ENCODE measurements around the gene ENDOG. TPM values are rescaled to one million over a fixed set of nuclear protein-coding genes. Genes with fewer than 3 reads are reported as not detected.
"Not testable (repeated sequence)": the region's sequence is repeated elsewhere in the genome, so short reads cannot be mapped to it uniquely, and the experiment has no call there.

ENDOG gene
- total RNA-seq, 1 donor from 2014 or later = 17.8 TPM

GRCh38 chr9:128792978-128793686 lies 25.2 kb upstream of the ENDOG start:
- peaks cover 8% of the 10 kb centered on the region for H3K79me2 ChIP-seq (ENCODE audit: insufficient read depth, low read length)
- no peak overlapping the region for H3K27ac Mint-ChIP-seq (ENCODE audit: unreplicated experiment)
- H3K4me1 Mint-ChIP-seq (ENCODE audit: low read depth, unreplicated experiment) = peaks cover 6% of the 10 kb centered on the region
- H3K4me3 Mint-ChIP-seq (ENCODE audit: unreplicated experiment) = no peak overlapping the region
- no peaks in the 10 kb centered on the region for H3K27me3 Mint-ChIP-seq (ENCODE audit: low read depth, unreplicated experiment)
- no peak for DNase-seq (ENCODE audit: low read depth)
- H3K4me2 ChIP-seq (ENCODE audit: low read length) = no peak overlapping the region
- H3K36me3 Mint-ChIP-seq (ENCODE audit: low read depth, unreplicated experiment) = peaks cover 19% of the 10 kb centered on the region
- H3K9ac ChIP-seq (ENCODE audit: low read length) = no peak overlapping the region
- H3K9me3 Mint-ChIP-seq (ENCODE audit: unreplicated experiment) = no peaks in the 10 kb centered on the region
- no peaks in the 10 kb centered on the region for H4K20me1 ChIP-seq (ENCODE audit: insufficient read depth, low read length)
- no peaks in the 10 kb centered on the region for H3K9me3 ChIP-seq (ENCODE audit: insufficient read depth, low read depth, low read length)
- no peak for TF ChIP-seq EZH2 (IDR thresholded peaks at IDR 0.05; ENCODE audit: insufficient read depth, low read length)
- no peak for TF ChIP-seq CTCF (IDR thresholded peaks at IDR 0.05; ENCODE audit: insufficient read depth, low read depth, low read length)
- H3K36me3 ChIP-seq (ENCODE audit: insufficient read depth, low read length) = peaks cover 16% of the 10 kb centered on the region
- no peak overlapping the region for H3K4me3 ChIP-seq (ENCODE audit: insufficient read depth, low read depth, low read length)
- H3K27me3 ChIP-seq (ENCODE audit: insufficient read depth, low read length) = no peaks in the 10 kb centered on the region
- H3K4me1 ChIP-seq (ENCODE audit: insufficient read depth, low read length) = peaks cover 4% of the 10 kb centered on the region
- FAIRE-seq = no peak
- H2AFZ ChIP-seq (ENCODE audit: low read depth, low read length) = no peak overlapping the region
- H3K27ac ChIP-seq (ENCODE audit: low read depth, low read length) = no peak overlapping the region

GRCh38 chr9:128794961-128795360 lies 23.3 kb upstream of the ENDOG start:
- not testable (repeated sequence) for H3K9me3 Mint-ChIP-seq (ENCODE audit: unreplicated experiment); H3K4me3 Mint-ChIP-seq (ENCODE audit: unreplicated experiment)

GRCh38 chr9:128798896-128799295 lies 19.4 kb upstream of the ENDOG start:
- H3K36me3 ChIP-seq (ENCODE audit: insufficient read depth, low read length) = peaks cover 29% of the 10 kb centered on the region
- TF ChIP-seq EZH2 (IDR thresholded peaks at IDR 0.05; ENCODE audit: insufficient read depth, low read length) (no peak), CTCF (IDR thresholded peaks at IDR 0.05; ENCODE audit: insufficient read depth, low read depth, low read length) (no peak)
- H3K27me3 ChIP-seq (ENCODE audit: insufficient read depth, low read length) = no peaks in the 10 kb centered on the region
- no peaks in the 10 kb centered on the region for H3K79me2 ChIP-seq (ENCODE audit: insufficient read depth, low read length)
- Mint-ChIP-seq H3K4me3 (ENCODE audit: unreplicated experiment) (no peak overlapping the region), H3K27ac (ENCODE audit: unreplicated experiment) (no peak overlapping the region), H3K36me3 (ENCODE audit: low read depth, unreplicated experiment) (peaks cover 22% of the 10 kb centered on the region), H3K27me3 (ENCODE audit: low read depth, unreplicated experiment) (no peaks in the 10 kb centered on the region), H3K9me3 (ENCODE audit: unreplicated experiment) (no peaks in the 10 kb centered on the region), H3K4me1 (ENCODE audit: low read depth, unreplicated experiment) (no peaks in the 10 kb centered on the region)
- no peak for FAIRE-seq
- no peak overlapping the region for H3K4me2 ChIP-seq (ENCODE audit: low read length)
- no peak for DNase-seq (ENCODE audit: low read depth)
- no peak overlapping the region for H2AFZ ChIP-seq (ENCODE audit: low read depth, low read length)
- H4K20me1 ChIP-seq (ENCODE audit: insufficient read depth, low read length) = peaks cover 4% of the 10 kb centered on the region
- no peak overlapping the region for H3K27ac ChIP-seq (ENCODE audit: low read depth, low read length)
- no peak overlapping the region for H3K4me3 ChIP-seq (ENCODE audit: insufficient read depth, low read depth, low read length)
- H3K4me1 ChIP-seq (ENCODE audit: insufficient read depth, low read length) = no peaks in the 10 kb centered on the region
- no peaks in the 10 kb centered on the region for H3K9me3 ChIP-seq (ENCODE audit: insufficient read depth, low read depth, low read length)
- H3K9ac ChIP-seq (ENCODE audit: low read length) = no peak overlapping the region

More at GRCh38 chr9:128794961-128795360, 23.3 kb upstream of the ENDOG start:
- H3K4me1 Mint-ChIP-seq (ENCODE audit: low read depth, unreplicated experiment); FAIRE-seq; H3K9me3 ChIP-seq (ENCODE audit: insufficient read depth, low read depth, low read length); H3K27ac Mint-ChIP-seq (ENCODE audit: unreplicated experiment); H3K4me1 ChIP-seq (ENCODE audit: insufficient read depth, low read length); H3K27me3 ChIP-seq (ENCODE audit: insufficient read depth, low read length); H3K4me2 ChIP-seq (ENCODE audit: low read length); H3K4me3 ChIP-seq (ENCODE audit: insufficient read depth, low read depth, low read length); H3K27ac ChIP-seq (ENCODE audit: low read depth, low read length); DNase-seq (ENCODE audit: low read depth); H3K27me3 Mint-ChIP-seq (ENCODE audit: low read depth, unreplicated experiment); H2AFZ ChIP-seq (ENCODE audit: low read depth, low read length); H4K20me1 ChIP-seq (ENCODE audit: insufficient read depth, low read length); H3K79me2 ChIP-seq (ENCODE audit: insufficient read depth, low read length); H3K9ac ChIP-seq (ENCODE audit: low read length): not testable (repeated sequence)
- H3K36me3 Mint-ChIP-seq (ENCODE audit: low read depth, unreplicated experiment) = peaks cover 24% of the 10 kb centered on the region
- H3K36me3 ChIP-seq (ENCODE audit: insufficient read depth, low read length) = peaks cover 28% of the 10 kb centered on the region

Data from astrocyte (in vitro differentiated cells and primary cell).